Colonic mucosa (tissue), 4 donors: ENCODE results near the gene COMMD1. TPM values are rescaled to one million over a fixed set of nuclear protein-coding genes. Genes with fewer than 3 reads are reported as not detected.
"Not testable (repeated sequence)": the region's sequence is repeated elsewhere in the genome, so short reads cannot be mapped to it uniquely, and the experiment has no call there.

Source experiments
- DNase-seq: peaks from one replicate; pipeline ENCODE4 v3.0.0-alpha.2; 2020
- H3K27ac ChIP-seq: fragments of 200-600 bp; one replicate; pipeline ENCODE4 v1.8.0; 2021
- H3K27me3 ChIP-seq: fragments of 200-600 bp; one replicate; pipeline ENCODE4 v1.8.0; 2021
- H3K36me3 ChIP-seq: fragments of 200-600 bp; one replicate; pipeline ENCODE4 v1.8.0; 2021
- H3K4me1 ChIP-seq: fragments of 200-600 bp; one replicate; pipeline ENCODE4 v1.8.0; 2021; ENCODE audit warnings: mild to moderate bottlenecking
- H3K4me3 ChIP-seq: fragments of 200-600 bp; one replicate; pipeline ENCODE4 v1.8.0; 2021
- H3K9ac ChIP-seq, 2 donors: one replicate each; pipeline ENCODE4 v1.7.0; 2013; ENCODE audit warnings: control low read depth in 2 of 2, low read depth in 2 of 2, low read length in 2 of 2
- H3K9me3 ChIP-seq: fragments of 200-600 bp; one replicate; pipeline ENCODE4 v1.8.0; 2021
- CTCF ChIP-seq: fragments of 200-600 bp; IDR thresholded peaks from one replicate; pipeline ENCODE4 v1.8.0; 2022; ENCODE audit warnings: antibody characterized with exemption, mild to moderate bottlenecking
- intact Hi-C: fragments of 100-400 bp; cut with DNase I; formaldehyde crosslinking; loops from one replicate; pipeline ENCODE4 v1.14.1; 2022
- total RNA-seq, 2 donors: library from RNA; stranded (reverse); fragmentation: NEBNext Ultra II Directional in 1 of 2; extraction: Animal tissue kit (Norgen Biotek cat#: 25700) in 1 of 2; gene quantifications; one replicate each; pipeline ENCODE4 v1.2.1, GENCODE V29; 2021
- donor health status: healthy.
- donor health status: DM: no; HTN: no; CAD: no.
- donor health status: DM: no; HTN: no; CAD: no.

COMMD1 gene
- total RNA-seq, 2 donors from 2014 or later: 22.2 to 24.4 TPM

DNA sequence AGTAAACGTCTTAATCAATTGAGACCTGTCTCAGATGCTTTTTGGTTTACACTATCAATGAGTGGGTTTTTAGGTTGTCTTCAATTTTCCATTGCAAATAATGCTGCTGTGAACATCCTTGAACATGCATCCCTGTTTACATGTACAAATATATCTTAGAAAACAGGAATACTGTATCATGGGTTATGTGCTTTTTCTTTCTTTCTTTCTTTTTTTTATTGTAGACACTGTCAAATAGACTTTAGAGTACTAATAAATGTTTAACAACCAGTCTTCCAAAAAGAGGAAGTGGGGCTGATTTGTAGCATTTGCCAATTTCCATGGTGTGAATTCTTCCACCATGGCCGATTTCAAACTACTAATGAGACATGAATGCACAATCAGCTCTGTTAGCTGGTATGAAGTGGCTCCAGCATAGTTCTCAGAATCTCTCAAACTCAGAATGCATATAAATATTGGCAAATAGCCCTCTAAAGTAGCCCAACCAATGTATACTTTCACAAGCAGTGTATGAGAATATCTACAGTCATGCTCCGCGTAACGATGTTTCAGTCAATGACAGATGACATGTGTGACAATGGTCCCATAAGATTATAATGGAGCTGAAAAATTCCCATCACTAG, 240.1 kb downstream of the COMMD1 start:
- H3K36me3 ChIP-seq: no peaks in the 10 kb centered on the region
- no peaks in the 10 kb centered on the region for H3K27me3 ChIP-seq
- H3K9ac ChIP-seq: no peak overlapping the region
- intact Hi-C loops: no loop called here
- H3K27ac ChIP-seq: no peak overlapping the region
- no peak for DNase-seq
- TF ChIP-seq CTCF: no peak
- H3K9me3 ChIP-seq: no peaks in the 10 kb centered on the region
- H3K4me3 ChIP-seq: no peak overlapping the region
- H3K4me1 ChIP-seq: no peaks in the 10 kb centered on the region

DNA sequence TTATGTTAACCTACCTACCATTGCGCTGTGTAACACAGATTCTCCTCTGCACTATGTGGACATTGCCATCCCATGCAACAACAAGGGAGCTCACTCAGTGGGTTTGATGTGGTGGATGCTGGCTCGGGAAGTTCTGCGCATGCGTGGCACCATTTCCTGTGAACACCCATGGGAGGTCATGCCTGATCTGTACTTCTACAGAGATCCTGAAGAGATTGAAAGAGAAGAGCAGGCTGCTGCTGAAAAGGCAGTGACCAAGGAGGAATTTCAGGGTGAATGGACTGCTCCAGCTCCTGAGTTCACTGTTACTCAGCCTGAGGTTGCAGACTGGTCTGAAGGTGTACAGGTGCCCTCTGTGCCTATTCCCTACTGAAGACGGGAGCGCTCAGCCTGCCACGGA, 241.3 kb downstream of the COMMD1 start:
- intact Hi-C loops, H3K27ac ChIP-seq, DNase-seq, H3K4me3 ChIP-seq, H3K27me3 ChIP-seq, H3K4me1 ChIP-seq, H3K9ac ChIP-seq, H3K36me3 ChIP-seq, H3K9me3 ChIP-seq: not testable (repeated sequence)

DNA sequence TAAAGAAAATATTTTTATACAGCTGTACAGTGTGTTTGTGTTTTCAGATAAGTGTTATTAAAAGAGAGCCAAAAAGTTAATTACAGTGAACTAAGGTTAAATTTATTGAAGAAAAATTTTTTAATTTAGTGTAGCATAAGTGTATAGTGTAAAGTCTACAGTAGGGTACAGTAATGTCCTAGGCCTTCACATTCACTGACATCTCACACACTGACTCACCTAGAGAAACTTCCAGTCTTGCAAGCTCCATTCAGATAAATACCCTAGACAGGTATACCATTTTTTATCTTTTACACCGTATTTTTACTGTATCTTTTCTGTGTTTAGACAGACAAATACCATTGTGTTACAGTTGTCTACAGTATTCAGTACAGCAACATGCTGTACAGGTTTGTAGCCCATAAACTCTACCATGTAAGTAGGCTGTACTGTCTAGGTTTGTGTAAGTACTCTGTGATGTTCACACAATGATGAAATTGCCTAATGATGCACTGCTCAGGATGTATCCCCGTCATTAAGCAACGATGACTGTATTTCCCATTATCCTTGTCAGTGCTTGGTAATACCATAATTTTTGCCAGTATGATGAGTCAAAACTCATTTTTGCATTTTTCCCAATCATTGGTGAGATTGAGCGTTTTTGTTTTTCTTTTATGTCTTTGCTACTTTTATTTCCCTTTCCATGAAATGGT, 242.3 kb downstream of the COMMD1 start:
- TF ChIP-seq CTCF: no peak
- H3K36me3 ChIP-seq: no peaks in the 10 kb centered on the region
- H3K27ac ChIP-seq: no peak overlapping the region
- no peaks in the 10 kb centered on the region for H3K9me3 ChIP-seq
- intact Hi-C loops: no loop called here
- H3K4me1 ChIP-seq: no peaks in the 10 kb centered on the region
- H3K9ac ChIP-seq: no peak overlapping the region
- no peak for DNase-seq
- no peaks in the 10 kb centered on the region for H3K27me3 ChIP-seq
- H3K4me3 ChIP-seq: no peak overlapping the region

GRCh38 chr2:62149708-62150107, 244.2 kb downstream of the COMMD1 start:
- Histone ChIP-seq H3K36me3 (no peaks in the 10 kb centered on the region), H3K9me3 (no peaks in the 10 kb centered on the region), H3K4me3 (no peak overlapping the region), H3K4me1 (no peaks in the 10 kb centered on the region), H3K27ac (no peak overlapping the region), H3K27me3 (no peaks in the 10 kb centered on the region), H3K9ac (no peak overlapping the region)
- intact Hi-C loops: no loop called here
- no peak for DNase-seq
- no peak for TF ChIP-seq CTCF

DNA sequence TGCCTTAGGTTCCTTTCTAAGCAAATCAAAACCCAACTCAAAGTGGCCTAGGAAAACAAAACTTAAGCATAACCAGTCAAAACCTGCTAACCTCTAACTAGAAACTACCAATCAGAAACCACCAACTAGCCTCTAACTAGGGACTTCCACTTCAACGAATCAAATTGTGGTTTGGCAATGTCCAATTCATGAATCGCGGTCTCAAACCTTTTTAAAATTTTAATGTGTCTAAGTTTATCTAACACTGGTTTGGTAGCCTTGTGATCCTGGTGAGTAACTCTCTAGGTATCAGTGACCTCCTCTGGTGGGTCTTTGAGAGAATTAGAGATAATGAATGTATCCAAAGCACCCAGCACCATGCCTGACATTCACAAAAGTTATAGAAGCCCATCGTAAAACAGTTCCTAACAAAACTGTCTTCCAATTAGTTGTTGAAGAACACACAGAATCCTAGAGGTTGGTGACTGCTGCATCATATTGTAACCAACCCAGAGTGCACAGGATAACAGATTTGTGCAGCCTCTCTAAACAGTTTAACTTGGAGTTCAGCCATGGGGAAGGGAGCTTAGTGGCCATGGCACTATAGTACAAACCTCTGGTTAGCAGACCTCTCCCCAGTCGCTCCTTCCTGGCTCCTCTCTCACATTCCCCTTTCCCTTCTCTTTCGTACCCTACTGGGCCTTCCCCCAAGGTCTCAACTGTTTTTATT, 245.3 kb downstream of the COMMD1 start:
- intact Hi-C loops: no loop called here
- no peak overlapping the region for H3K27ac ChIP-seq
- no peak for TF ChIP-seq CTCF
- no peaks in the 10 kb centered on the region for H3K4me1 ChIP-seq
- H3K9ac ChIP-seq: no peak overlapping the region
- no peak for DNase-seq
- H3K9me3 ChIP-seq: no peaks in the 10 kb centered on the region
- H3K4me3 ChIP-seq: no peak overlapping the region
- no peaks in the 10 kb centered on the region for H3K27me3 ChIP-seq
- H3K36me3 ChIP-seq: no peaks in the 10 kb centered on the region

- DNase-seq: no peak
- H3K27ac ChIP-seq: no peak overlapping the region
- no peaks in the 10 kb centered on the region for H3K27me3 ChIP-seq
- H3K9me3 ChIP-seq: no peaks in the 10 kb centered on the region
- no peak overlapping the region for H3K9ac ChIP-seq
- H3K4me1 ChIP-seq: no peaks in the 10 kb centered on the region
- H3K4me3 ChIP-seq: no peak overlapping the region
- TF ChIP-seq CTCF: no peak
- H3K36me3 ChIP-seq: no peaks in the 10 kb centered on the region
- intact Hi-C loops: no loop called here
Measured at GRCh38 chr2:62151306-62151638, 245.8 kb downstream of the COMMD1 start.
